Upper lobe of right lung (tissue), 1 donor: ENCODE data around the gene DAAM1. TPM values are rescaled to one million over a fixed set of nuclear protein-coding genes. Genes with fewer than 3 reads are reported as not detected.
A peak's percentile ranks its signal among the peaks of the same experiment; 100 is the strongest.

ENCODE experiments used
- ATAC-seq: fragments of 200-7000 bp; cut with Tn5 transposase; one replicate; pipeline ENCODE4 v1.9.1; 2020; ENCODE audit warnings: mild to moderate bottlenecking, moderate library complexity
- DNase-seq: peaks from one replicate; pipeline ENCODE4 v3.0.0-alpha.2; 2020
- H3K27ac ChIP-seq: fragments of 200-600 bp; one replicate; pipeline ENCODE4 v1.8.0; 2022
- H3K27me3 ChIP-seq: fragments of 200-600 bp; one replicate; pipeline ENCODE4 v1.8.0; 2022; ENCODE audit warnings: mild to moderate bottlenecking
- H3K36me3 ChIP-seq: fragments of 200-600 bp; one replicate; pipeline ENCODE4 v1.8.0; 2022
- H3K4me1 ChIP-seq: fragments of 200-600 bp; one replicate; pipeline ENCODE4 v1.8.0; 2022
- H3K4me3 ChIP-seq: fragments of 200-600 bp; one replicate; pipeline ENCODE4 v1.8.0; 2022; ENCODE audit warnings: mild to moderate bottlenecking
- H3K9me3 ChIP-seq: fragments of 200-600 bp; one replicate; pipeline ENCODE4 v1.8.0; 2022
- intact Hi-C: fragments of 100-400 bp; cut with DNase I; formaldehyde crosslinking; loops from one replicate; pipeline ENCODE4 v1.11.0; 2022
- total RNA-seq: library from RNA; stranded (reverse); fragmentation: NEBNext Ultra II Directional; extraction: Animal tissue kit (Norgen Biotek cat#: 25700); gene quantifications from one replicate; pipeline ENCODE4 v1.2.1, GENCODE V29; 2021
- TF ChIP-seq, protein P1 (sequence below): fragments of 200-600 bp; IDR thresholded peaks from one replicate; pipeline ENCODE4 v1.8.0; 2022; ENCODE audit warnings: antibody characterized with exemption
- donor health status: DM: no; HTN: yes; CAD: no; lungs with severe emphysema.

The DAAM1 gene
- total RNA-seq, 1 donor from 2014 or later = 51.2 TPM

DNA sequence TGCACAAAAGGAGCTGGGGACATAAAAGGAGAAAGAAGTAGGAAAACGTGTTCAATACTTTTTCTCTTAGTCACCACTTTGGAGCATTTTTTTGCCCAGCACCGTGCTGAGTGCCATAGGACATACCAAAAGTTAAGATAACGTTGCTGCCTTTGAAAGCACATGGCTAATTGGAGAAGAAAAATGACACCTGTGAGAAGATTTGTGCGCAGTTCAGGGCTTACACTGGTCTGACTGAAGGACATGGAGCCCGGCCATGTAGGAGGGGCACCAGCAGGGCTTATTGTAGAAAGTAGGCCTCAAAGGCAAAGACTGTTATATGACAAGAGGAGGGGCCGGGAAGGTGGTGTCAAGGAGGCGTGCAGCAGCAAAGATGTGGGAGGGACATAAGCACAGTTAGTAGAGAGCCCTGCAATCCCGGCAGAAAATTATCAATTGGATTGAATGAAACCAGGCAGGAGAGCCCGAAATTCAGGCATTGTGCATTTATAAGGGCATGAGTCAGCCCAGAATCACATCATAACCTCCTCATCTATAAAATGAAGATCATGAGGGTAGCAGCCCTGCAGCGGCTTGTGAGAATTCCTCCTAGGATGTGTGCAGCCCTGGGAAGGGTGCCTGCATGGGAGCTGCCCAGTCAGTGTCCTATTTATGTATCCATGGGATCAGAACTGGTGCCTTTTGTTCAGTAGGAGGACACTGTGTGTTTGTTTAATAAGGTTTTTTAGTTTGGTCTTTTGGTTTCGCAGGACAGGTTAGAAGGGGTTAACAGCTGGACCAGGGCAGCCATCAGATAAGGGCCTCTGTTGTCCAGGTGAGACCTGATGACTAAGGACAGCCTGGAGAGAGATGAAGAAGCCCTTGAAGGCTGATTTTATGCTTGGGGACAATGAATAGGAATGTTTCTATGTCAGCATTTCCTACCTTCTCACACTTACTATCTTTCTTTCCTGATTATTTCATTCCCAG lies 154.3 kb downstream of the DAAM1 start:
- intact Hi-C loops = no loop called here
- no peaks in the 10 kb centered on the region for H3K9me3 ChIP-seq
- no peaks in the 10 kb centered on the region for H3K27me3 ChIP-seq
- H3K36me3 ChIP-seq = peaks cover 3% of the 10 kb centered on the region
- ATAC-seq (peak; percentile 56), DNase-seq (no peak)
- TF ChIP-seq, protein P1, sequence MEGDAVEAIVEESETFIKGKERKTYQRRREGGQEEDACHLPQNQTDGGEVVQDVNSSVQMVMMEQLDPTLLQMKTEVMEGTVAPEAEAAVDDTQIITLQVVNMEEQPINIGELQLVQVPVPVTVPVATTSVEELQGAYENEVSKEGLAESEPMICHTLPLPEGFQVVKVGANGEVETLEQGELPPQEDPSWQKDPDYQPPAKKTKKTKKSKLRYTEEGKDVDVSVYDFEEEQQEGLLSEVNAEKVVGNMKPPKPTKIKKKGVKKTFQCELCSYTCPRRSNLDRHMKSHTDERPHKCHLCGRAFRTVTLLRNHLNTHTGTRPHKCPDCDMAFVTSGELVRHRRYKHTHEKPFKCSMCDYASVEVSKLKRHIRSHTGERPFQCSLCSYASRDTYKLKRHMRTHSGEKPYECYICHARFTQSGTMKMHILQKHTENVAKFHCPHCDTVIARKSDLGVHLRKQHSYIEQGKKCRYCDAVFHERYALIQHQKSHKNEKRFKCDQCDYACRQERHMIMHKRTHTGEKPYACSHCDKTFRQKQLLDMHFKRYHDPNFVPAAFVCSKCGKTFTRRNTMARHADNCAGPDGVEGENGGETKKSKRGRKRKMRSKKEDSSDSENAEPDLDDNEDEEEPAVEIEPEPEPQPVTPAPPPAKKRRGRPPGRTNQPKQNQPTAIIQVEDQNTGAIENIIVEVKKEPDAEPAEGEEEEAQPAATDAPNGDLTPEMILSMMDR = no peak
- H3K4me3 ChIP-seq = no peak overlapping the region
- no peak overlapping the region for H3K27ac ChIP-seq
- H3K4me1 ChIP-seq = peaks cover 1% of the 10 kb centered on the region

DNA sequence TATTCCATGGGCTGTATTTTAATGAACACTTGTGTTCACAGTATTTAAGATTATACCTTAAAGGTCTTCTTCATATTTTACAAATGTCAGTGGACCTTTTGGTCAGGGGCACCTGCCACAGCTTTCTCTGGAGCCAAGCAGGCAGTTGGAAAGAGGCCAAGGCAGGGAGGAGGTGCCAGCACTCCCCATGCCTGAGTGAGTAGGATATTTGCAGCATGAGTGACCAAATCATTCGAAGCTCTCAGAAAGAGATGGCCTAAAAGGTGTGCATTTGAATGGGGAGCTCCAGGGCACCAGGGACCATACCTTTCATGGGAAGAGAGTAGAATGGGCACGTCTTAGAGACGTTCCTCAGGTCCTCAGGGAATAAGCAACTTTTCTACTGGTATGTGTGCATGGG lies 155.1 kb downstream of the DAAM1 start:
- ATAC-seq (no peak), DNase-seq (no peak)
- no peaks in the 10 kb centered on the region for H3K9me3 ChIP-seq
- H3K27me3 ChIP-seq = no peaks in the 10 kb centered on the region
- no peak overlapping the region for H3K4me3 ChIP-seq
- no peak overlapping the region for H3K27ac ChIP-seq
- peaks cover under 1% of the 10 kb centered on the region for H3K4me1 ChIP-seq
- intact Hi-C loops = no loop called here
- peaks cover 11% of the 10 kb centered on the region for H3K36me3 ChIP-seq
- TF ChIP-seq, protein P1 = no peak

DNA sequence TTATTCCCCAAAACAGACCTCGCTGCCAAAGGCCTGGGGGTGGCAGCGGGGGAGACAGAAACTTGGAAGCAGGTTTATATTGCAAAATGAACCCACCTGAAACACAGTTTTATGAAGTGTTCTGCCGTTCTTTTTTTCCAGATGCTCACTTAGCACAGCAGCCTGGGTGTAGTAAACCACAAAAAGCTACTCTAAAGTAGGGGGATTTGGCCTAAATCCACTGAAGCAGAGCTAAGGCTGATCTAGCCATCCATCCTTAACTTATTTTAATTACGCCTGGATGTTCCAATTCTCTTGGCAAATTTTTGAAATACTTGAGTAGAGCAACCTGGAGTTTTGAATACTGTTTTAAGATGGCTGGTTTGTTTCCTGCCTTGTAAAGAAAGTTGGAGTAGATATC lies 155.5 kb downstream of the DAAM1 start:
- Histone ChIP-seq H3K27ac (no peak overlapping the region), H3K27me3 (no peaks in the 10 kb centered on the region), H3K4me1 (peaks cover 5% of the 10 kb centered on the region), H3K36me3 (peaks cover 11% of the 10 kb centered on the region), H3K9me3 (no peaks in the 10 kb centered on the region), H3K4me3 (no peak overlapping the region)
- TF ChIP-seq, protein P1 = no peak
- DNase-seq (no peak), ATAC-seq (no peak)
- intact Hi-C loops = no loop called here

DNA sequence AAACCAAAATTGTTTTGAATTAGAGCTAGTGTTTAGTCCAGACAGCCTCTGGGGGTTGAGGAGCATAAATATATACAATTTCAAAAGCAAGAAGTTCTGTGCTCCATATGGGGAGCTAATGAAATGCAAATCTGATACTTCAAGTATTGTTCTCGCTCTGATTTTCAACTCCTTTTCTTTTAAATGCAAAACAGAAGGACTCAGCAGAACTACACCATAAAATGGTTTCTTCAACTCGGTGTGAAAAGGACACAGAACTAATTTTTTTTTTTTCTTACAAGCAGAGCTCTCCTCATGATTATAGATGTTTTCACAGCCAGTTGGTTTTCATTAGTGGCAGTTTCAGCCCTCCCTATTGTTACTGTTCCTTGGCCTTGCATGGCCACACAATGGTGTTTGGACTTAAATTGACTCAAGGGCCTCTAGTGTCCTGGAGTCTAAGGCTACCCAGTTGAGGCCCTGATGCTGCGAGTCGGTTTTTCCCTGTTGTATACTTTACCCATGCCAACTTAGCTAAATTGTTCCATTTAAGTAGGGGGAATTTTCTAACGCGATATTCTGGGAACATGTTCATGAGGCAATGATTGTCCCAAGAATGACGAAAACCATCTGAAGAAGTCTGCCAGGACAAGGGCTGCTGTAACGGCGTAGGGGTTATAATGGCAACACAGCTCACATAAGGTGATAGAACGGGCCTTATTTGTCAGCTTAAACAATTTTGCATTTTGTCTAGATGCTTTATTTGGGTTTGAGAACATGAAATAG lies 156.4 kb downstream of the DAAM1 start:
- Histone ChIP-seq H3K4me3 (no peak overlapping the region), H3K27me3 (no peaks in the 10 kb centered on the region), H3K36me3 (peaks cover 11% of the 10 kb centered on the region), H3K9me3 (no peaks in the 10 kb centered on the region), H3K4me1 (peaks cover 12% of the 10 kb centered on the region), H3K27ac (no peak overlapping the region)
- ATAC-seq (no peak), DNase-seq (no peak)
- TF ChIP-seq, protein P1 = no peak
- intact Hi-C loops = no loop called here

DNA sequence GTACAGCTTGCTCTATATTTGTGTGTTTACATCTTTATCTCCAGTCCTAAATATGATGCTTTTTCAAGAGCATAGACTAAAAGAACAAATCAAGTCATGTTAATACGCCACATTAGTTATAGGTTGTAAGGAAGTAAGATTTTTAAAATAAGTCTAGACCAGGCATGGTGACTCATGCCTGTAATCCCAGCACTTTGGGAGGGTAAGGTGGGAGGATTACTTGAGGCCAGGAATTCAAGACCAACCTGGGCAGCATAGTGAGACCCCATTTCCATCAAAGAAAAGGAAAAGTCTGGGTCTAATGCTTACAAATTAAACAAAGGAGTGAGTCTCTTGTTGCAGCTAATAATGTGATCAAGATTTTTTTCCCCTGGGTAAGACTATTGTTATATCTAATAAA lies 157.9 kb downstream of the DAAM1 start:
- Histone ChIP-seq H3K9me3 (no peaks in the 10 kb centered on the region), H3K4me3 (no peak overlapping the region), H3K27me3 (no peaks in the 10 kb centered on the region), H3K4me1 (peaks cover 12% of the 10 kb centered on the region), H3K27ac (no peak overlapping the region), H3K36me3 (peaks cover 11% of the 10 kb centered on the region)
- DNase-seq = no peak
- intact Hi-C loops = no loop called here
- TF ChIP-seq, protein P1 = no peak
- ATAC-seq = no peak
